SU-DHL-6 (cell line): ENCODE data around the gene OR2T34.
A peak's percentile ranks its signal among the peaks of the same experiment; 100 is the strongest.
"Not testable (repeated sequence)": the region's sequence is repeated elsewhere in the genome, so short reads cannot be mapped to it uniquely, and the experiment has no call there.

Experiments
- H2AFZ ChIP-seq: fragments of 200-600 bp; sonication (generic); 2 replicates; pipeline ENCODE4 v1.6.1; 2014; ENCODE audit warnings: low read depth, mild to moderate bottlenecking, moderate library complexity, mixed read lengths, antibody characterized with exemption, low read length; ENCODE audit not compliant: severe bottlenecking
- H3F3A ChIP-seq: fragments of 200-600 bp; shearing (Covaris generic); 2 replicates; pipeline ENCODE4 v1.6.0; 2016; ENCODE audit warnings: antibody characterized with exemption, mild to moderate bottlenecking; ENCODE audit not compliant: insufficient read depth
- H3K27ac ChIP-seq: fragments of 200-600 bp; sonication (generic); 2 replicates; pipeline ENCODE4 v1.5.1; 2016; ENCODE audit warnings: low read depth, mild to moderate bottlenecking, low read length, moderate library complexity, mixed read lengths
- H3K27me3 ChIP-seq: fragments of 200-600 bp; sonication (generic), shearing (Covaris generic); 2 replicates; pipeline ENCODE4 v1.6.0; 2014; ENCODE audit warnings: mild to moderate bottlenecking, low read length
- H3K36me3 ChIP-seq: fragments of 200-600 bp; sonication (generic); 2 replicates; pipeline ENCODE4 v1.6.1; 2014; ENCODE audit warnings: mild to moderate bottlenecking, low read length, mixed read lengths
- H3K4me2 ChIP-seq: fragments of 300-600, 200-600 bp; shearing (Covaris generic), sonication (generic); 2 replicates; pipeline ENCODE4 v1.6.0; 2014; ENCODE audit warnings: low read length, low read depth, mild to moderate bottlenecking; ENCODE audit not compliant: poor library complexity, severe bottlenecking
- H3K4me3 ChIP-seq: fragments of 200-600 bp; sonication (generic); 2 replicates; pipeline ENCODE4 v1.5.1; 2014; ENCODE audit warnings: antibody characterized with exemption, low read length, mild to moderate bottlenecking, mixed read lengths; ENCODE audit not compliant: insufficient read depth, poor library complexity, severe bottlenecking
- H3K79me2 ChIP-seq: fragments of 200-600 bp; sonication (generic); 2 replicates; pipeline ENCODE4 v1.6.1; 2014; ENCODE audit warnings: mild to moderate bottlenecking, low read length, moderate library complexity; ENCODE audit not compliant: insufficient read depth
- H3K9ac ChIP-seq: fragments of 200-600 bp; sonication (generic); 2 replicates; pipeline ENCODE4 v1.7.0; 2014; ENCODE audit warnings: mild to moderate bottlenecking, low read length
- H3K9me2 ChIP-seq: fragments of 200-600 bp; sonication (generic); replicated peaks from 2 replicates; pipeline ENCODE4 v1.6.1; 2014; ENCODE audit warnings: low read length; ENCODE audit not compliant: insufficient read depth
- H3K9me3 ChIP-seq: fragments of 200-600 bp; sonication (generic); 2 replicates; pipeline ENCODE4 v1.6.1; 2014; ENCODE audit warnings: low read length, mixed read lengths; ENCODE audit not compliant: insufficient read depth
- H4K20me1 ChIP-seq: fragments of 200-600 bp; sonication (generic); 2 replicates; pipeline ENCODE4 v1.6.1; 2014; ENCODE audit warnings: low read depth, mild to moderate bottlenecking, antibody characterized with exemption, low read length, moderate library complexity, mixed read lengths
- CTCF ChIP-seq: fragments of 200-600 bp; sonication (generic); IDR thresholded peaks from one replicate; pipeline ENCODE4 v1.5.1; 2017; ENCODE audit warnings: antibody characterized with exemption, mild to moderate bottlenecking, low read length, moderate library complexity; ENCODE audit not compliant: insufficient read depth, poor library complexity, severe bottlenecking
- EZH2phosphoT487 ChIP-seq: fragments of 200-600 bp; sonication (generic), shearing (Covaris generic); conservative IDR thresholded peaks from 2 replicates; pipeline ENCODE4 v1.6.1; 2018; ENCODE audit warnings: mild to moderate bottlenecking, antibody characterized with exemption, low read length, moderate library complexity, mixed read lengths

Gene OR2T34

GRCh38 chr1:248574657-248575056, at the start of gene OR2T34:
Gene OR2T34 (minus strand): TSS chr1:248574757. CDS start chr1:248574757, 0 bp downstream.
- not testable (repeated sequence) for H3K27ac ChIP-seq, H3K9me3 ChIP-seq, H3K4me2 ChIP-seq, H3K79me2 ChIP-seq, H3K9me2 ChIP-seq, H2AFZ ChIP-seq, H3K36me3 ChIP-seq, H4K20me1 ChIP-seq, H3F3A ChIP-seq, H3K4me3 ChIP-seq, H3K27me3 ChIP-seq, H3K9ac ChIP-seq

GRCh38 chr1:248622570-248623001, 48.0 kb upstream of the OR2T34 start:
- Histone ChIP-seq H3K9me3 (no peaks in the 10 kb centered on the region), H3K4me2 (no peak overlapping the region)

GRCh38 chr1:248621770-248622169, 47.2 kb upstream of the OR2T34 start:
- Histone ChIP-seq H4K20me1 (no peaks in the 10 kb centered on the region), H3K9ac (no peak overlapping the region), H3K4me3 (no peak overlapping the region), H3K4me2 (no peak overlapping the region), H3K9me2 (no peaks in the 10 kb centered on the region), H3K27ac (no peak overlapping the region), H3K36me3 (no peaks in the 10 kb centered on the region), H3K9me3 (no peaks in the 10 kb centered on the region), H2AFZ (no peak overlapping the region), H3K27me3 (no peaks in the 10 kb centered on the region), H3F3A (no peaks in the 10 kb centered on the region), H3K79me2 (no peaks in the 10 kb centered on the region)
- TF ChIP-seq CTCF (no peak), EZH2phosphoT487 (no peak)

More at GRCh38 chr1:248622570-248623001, 48.0 kb upstream of the OR2T34 start:
- Histone ChIP-seq H3F3A (no peaks in the 10 kb centered on the region), H2AFZ (no peak overlapping the region), H3K36me3 (no peaks in the 10 kb centered on the region), H3K4me3 (no peak overlapping the region), H3K9ac (no peak overlapping the region), H3K9me2 (no peaks in the 10 kb centered on the region), H3K27ac (no peak overlapping the region), H4K20me1 (no peaks in the 10 kb centered on the region), H3K27me3 (no peaks in the 10 kb centered on the region), H3K79me2 (no peaks in the 10 kb centered on the region)
- peak; percentile 27 for TF ChIP-seq CTCF
- TF ChIP-seq EZH2phosphoT487 = no peak

- H3F3A ChIP-seq = no peaks in the 10 kb centered on the region
- TF ChIP-seq CTCF = peak; percentile 78
- no peak for TF ChIP-seq EZH2phosphoT487
- H3K79me2 ChIP-seq = no peaks in the 10 kb centered on the region
- H3K27me3 ChIP-seq = no peaks in the 10 kb centered on the region
- no peak overlapping the region for H3K27ac ChIP-seq
- no peak overlapping the region for H2AFZ ChIP-seq
- no peaks in the 10 kb centered on the region for H3K9me3 ChIP-seq
- H3K4me3 ChIP-seq = no peak overlapping the region
- no peak overlapping the region for H3K9ac ChIP-seq
- no peak overlapping the region for H3K4me2 ChIP-seq
- no peaks in the 10 kb centered on the region for H4K20me1 ChIP-seq
- H3K36me3 ChIP-seq = no peaks in the 10 kb centered on the region
- no peaks in the 10 kb centered on the region for H3K9me2 ChIP-seq
Measured at GRCh38 chr1:248618878-248619277, 44.3 kb upstream of the OR2T34 start.
